Motor neuron (in vitro differentiated cells): ENCODE measurements around the gene NEMP2. TPM values are rescaled to one million over a fixed set of nuclear protein-coding genes. Genes with fewer than 3 reads are reported as not detected.

Experiments used
- ATAC-seq, 8 experiments: fragments of 200-7000 bp; cut with Tn5 transposase; replicated peaks in 6 of 8; 2 replicates each; pipeline ENCODE4 v1.8.0; 2021; ENCODE audit warnings: mild to moderate bottlenecking in 8 of 8, moderate library complexity in 8 of 8
- H3K27ac ChIP-seq, 2 donors: fragments of 250-450 bp; sonication (Bioruptor Pico); 2 replicates each; pipeline ENCODE4 v1.9.0; 2021; ENCODE audit warnings: antibody characterized with exemption in 2 of 2, mild to moderate bottlenecking in 2 of 2, moderate library complexity in 1 of 2
- H3K4me1 ChIP-seq, 2 donors: fragments of 250-450 bp; sonication (Bioruptor Pico); replicated peaks in 1 of 2; 2 replicates each; pipeline ENCODE4 v1.6.1; 2021; ENCODE audit warnings: antibody characterized with exemption in 2 of 2, mild to moderate bottlenecking in 2 of 2, moderate library complexity in 1 of 2
- H3K4me3 ChIP-seq, 5 donors: fragments of 250-450 bp; sonication (Bioruptor Pico); 2 replicates each; pipeline ENCODE4 v1.9.0; 2021; ENCODE audit warnings: antibody characterized with exemption in 5 of 5, mild to moderate bottlenecking in 5 of 5, moderate library complexity in 4 of 5
- WGBS, 10 experiments: fragments of 450-650 bp; shearing (Covaris generic); methylation state at CpG; one replicate each; pipeline ENCODE4 v1.0.0; 2022; 5-methylcytosine and 5-hydroxymethylcytosine counted together
- in situ Hi-C, 9 experiments: fragments of 400-800 bp; cut with MboI; loops; one replicate each; pipeline ENCODE4 v1.15.0; 2021; ENCODE audit warnings: low sequenced_read_pairs in 9 of 9, low pct_unique_long_range_greater_than_20kb in 2 of 9; ENCODE audit not compliant: unreplicated experiment in 9 of 9
- total RNA-seq, 8 experiments: library from RNA; unstranded; fragments of 300-600 nt; gene quantifications; 2 replicates each; pipeline versions ENCODE4 v1.2.3 to v1.2.4, GENCODE V29; 2022

The NEMP2 gene, protein sequence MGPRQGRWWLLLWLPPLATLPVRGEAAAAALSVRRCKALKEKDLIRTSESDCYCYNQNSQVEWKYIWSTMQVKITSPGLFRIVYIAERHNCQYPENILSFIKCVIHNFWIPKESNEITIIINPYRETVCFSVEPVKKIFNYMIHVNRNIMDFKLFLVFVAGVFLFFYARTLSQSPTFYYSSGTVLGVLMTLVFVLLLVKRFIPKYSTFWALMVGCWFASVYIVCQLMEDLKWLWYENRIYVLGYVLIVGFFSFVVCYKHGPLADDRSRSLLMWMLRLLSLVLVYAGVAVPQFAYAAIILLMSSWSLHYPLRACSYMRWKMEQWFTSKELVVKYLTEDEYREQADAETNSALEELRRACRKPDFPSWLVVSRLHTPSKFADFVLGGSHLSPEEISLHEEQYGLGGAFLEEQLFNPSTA
- 1 to 10 TPM; 1.3 to 7.8 (median 2.1) TPM for total RNA-seq

DNA sequence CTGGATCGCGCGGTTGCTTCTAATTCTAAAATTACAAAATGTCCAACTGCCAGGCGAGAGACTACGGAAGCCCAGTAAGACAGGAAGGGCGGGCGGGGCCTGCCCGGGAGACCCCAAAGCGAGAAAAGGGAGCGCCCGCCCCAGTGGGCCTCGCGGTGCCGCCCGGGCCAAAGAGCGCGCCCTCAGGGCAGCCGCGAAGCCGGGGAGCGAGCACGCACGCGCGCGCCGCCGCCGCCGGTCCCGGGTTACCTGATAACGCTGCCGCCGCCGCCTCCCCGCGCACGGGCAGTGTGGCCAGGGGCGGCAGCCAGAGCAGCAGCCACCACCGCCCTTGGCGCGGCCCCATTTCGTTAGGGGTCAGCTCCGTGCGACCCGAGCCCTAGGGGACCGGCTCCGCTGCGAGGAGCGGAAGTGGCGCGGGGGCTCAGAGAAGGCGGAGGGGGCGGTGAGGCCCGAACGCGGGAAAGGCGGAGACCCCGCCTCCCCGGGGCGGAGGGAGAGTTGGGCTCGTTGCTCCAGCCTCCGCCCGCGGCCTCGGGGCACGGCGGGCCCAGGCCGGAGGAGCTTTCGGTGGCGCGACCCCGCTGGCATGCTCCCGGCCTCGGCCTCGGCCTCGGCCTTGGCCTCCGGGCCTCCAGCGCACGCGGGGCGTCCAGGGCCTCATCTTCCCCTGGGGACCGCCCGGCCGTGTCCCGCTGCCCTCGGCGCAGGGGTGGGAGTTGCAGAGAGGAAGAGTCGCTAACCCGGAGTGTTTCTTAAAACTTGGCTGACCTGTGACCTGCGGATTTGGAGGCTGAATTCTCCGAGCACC is at the start of gene NEMP2:
TSS of gene NEMP2 (minus strand) at position 413 of the 811 bp plus-strand sequence. CDS start at position 346, 67 bp downstream.
- peak within 1 kb of the TSS; percentile 2 to 67 for H3K27ac ChIP-seq
- peaks cover 8 to 15% of the 10 kb centered on the region in 2 donors for H3K4me1 ChIP-seq
- in situ Hi-C loops = no loop called here
- 0 to 26% (median 1%) methylated on average over 1 to 23 of the region's 92 CpGs; no CpG with 5 or more reads in 1 of the 10 experiments for WGBS, 10 experiments
- peak; percentile 78 to 94 (median 90) for ATAC-seq
- H3K4me3 ChIP-seq = peak within 1 kb of the TSS; percentile 36 to 63 (median 47)

DNA sequence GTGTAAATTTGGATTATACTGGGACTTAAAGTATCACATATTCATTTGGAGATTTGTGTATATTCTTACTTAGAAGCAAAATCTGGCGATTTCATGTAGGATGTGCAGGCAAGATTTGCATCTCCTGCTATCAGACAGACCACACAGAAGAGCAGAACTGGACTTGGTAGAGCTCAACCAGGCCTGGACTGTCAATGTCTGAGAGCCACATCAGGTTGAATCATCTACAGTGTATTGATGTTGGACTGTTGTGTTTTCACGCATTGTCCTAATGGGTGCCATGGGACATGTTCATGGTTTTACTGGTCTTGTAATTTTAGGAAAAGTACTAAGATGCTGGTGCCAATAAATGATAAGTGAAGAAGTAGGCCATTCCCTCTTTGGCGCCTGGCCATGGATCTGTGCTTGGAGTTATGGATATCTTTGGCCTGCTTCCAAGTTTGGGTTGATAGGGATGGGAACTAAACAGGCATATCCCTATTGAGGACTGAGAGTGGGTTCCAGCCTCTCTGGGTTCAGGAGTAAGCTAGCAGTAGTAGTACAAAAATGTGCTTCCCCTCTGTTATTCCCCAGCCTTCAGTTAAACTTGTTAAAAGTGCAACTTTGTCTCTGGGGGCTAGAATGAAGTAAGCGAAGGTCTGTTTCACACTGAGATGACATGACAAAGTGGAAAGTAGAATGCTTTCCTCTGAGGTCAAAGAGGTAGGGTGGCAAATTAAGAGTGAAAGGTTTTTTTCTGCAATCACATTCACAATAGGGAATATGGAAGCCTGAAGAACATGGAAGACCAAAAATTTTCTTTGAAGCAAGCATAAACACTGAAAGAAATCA is 49.2 kb upstream of the NEMP2 start:
- in situ Hi-C loops = no loop called here
- Histone ChIP-seq H3K4me1 (no peaks in the 10 kb centered on the region), H3K27ac (no peak overlapping the region), H3K4me3 (no peak overlapping the region)
- 55 to 100% (median 86%) methylated on average over 1 to 4 of the region's 4 CpGs; no CpG with 5 or more reads in 1 of the 10 experiments for WGBS, 10 experiments
- ATAC-seq = no peak

DNA sequence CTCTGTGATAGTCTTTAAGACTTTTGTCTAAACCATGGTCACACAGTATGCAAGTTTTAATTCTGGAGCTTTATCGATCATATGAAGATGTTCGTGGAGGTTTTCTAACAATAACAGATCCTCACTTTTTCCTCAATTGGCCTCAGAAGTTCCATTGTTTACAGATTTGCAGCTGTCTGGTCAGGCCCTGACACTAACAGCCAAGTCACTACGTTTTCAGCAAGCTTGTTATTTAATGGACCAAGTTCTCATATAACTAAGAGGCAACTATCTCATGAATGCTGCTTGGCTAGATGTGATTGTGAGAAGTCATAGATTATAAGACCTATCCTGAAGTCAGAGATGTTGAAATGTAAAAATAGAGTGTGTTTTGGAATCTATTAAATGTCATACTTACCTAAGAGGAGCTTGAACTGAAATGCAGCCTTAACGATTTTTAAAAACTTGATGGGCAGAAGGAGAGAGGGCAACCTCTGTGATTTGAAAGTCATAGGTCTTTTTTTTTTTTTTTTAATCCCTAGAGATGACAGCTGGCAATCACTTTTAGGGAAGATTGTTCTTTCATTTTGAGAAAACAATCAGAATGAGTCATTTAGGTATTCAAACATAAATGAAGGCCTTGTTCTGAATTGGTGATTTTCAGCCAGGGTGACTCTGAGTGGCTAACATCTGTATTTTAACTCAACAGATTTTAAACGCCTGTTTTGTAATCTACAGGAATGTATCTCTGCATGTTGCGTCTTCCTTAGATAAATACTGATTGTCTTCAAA is 48.4 kb upstream of the NEMP2 start:
- H3K4me1 ChIP-seq = peaks cover 0 to 4% of the 10 kb centered on the region in 2 donors
- ATAC-seq = no peak
- H3K27ac ChIP-seq = no peak overlapping the region
- H3K4me3 ChIP-seq = no peak overlapping the region
- WGBS, 10 experiments = 41 to 93% (median 85%) methylated on average over 2 to 6 of the region's 6 CpGs; no CpG with 5 or more reads in 1 of the 10 experiments
- in situ Hi-C loops = no loop called here

DNA sequence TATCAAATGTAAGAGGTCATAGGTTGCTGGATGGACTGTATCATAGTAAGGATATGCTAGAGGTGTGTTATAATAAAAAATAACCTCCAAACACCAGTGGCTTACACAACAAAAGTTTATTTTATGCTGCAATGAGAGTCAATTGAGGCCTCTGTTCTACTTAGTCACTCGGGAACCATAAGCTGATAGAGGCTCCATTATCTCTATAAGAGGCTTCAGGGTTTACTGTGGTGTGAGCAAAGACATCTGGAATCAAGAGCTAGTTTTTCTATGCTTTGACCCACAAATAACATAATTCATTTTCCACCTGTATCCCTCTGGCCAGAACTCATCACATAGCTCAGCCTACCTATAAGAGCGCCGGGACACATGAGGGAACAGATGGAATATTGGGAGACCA is 47.5 kb upstream of the NEMP2 start:
- in situ Hi-C loops = no loop called here
- peaks cover 0 to 4% of the 10 kb centered on the region in 2 donors for H3K4me1 ChIP-seq
- H3K4me3 ChIP-seq = no peak overlapping the region
- H3K27ac ChIP-seq = no peak overlapping the region
- no peak for ATAC-seq
- WGBS, 10 experiments = 93 to 100% (median 100%) methylated on average over 2 to 3 of the region's 3 CpGs; no CpG with 5 or more reads in 2 of the 10 experiments

DNA sequence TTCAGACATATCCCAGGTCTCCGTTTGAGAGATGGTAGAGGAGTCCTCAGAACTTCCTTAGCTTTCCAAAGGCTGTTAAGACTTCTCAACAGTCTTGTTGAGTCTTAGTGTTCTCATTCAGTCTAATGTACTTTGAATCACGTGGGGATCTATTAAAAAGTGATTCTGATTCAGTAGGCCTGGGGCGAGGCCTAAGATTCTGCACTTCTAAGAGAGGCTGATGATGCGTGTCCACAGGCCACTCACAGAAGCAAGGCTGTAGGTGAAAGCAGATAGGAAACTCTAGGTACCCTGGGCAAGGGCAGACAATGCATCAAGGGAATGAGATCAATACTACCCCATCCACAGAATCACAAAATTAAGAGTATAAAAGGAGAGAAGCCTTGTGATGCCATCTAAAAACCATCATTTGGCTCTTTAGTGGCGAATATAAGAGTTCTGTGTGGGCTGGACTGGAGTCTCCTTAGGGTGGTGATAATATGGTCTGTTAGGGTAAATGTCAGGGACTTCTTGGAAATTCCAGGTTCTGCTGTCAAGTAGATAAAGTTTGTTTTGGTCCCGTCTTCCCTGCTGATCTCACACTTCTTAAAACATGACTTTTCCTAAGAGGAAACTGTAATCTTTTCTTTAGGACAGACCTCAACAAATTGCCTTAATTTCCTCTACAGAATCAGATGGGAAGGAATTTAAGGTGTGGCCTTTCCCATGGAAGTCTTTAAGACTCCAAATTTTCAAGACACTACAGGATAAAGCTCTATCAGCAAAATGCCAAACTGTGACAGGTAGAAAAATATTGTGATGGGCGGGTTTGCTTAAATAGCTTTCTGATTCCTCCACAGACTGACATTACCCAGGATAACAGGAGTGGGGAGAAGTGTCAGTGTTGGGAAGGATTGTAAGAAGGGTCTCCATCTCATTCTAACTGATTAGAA is 45.7 kb upstream of the NEMP2 start:
- 30 to 100% (median 90%) methylated on average over 1 to 7 of the region's 7 CpGs; no CpG with 5 or more reads in 1 of the 10 experiments for WGBS, 10 experiments
- in situ Hi-C loops = no loop called here
- no peak overlapping the region for H3K4me3 ChIP-seq
- no peak overlapping the region for H3K27ac ChIP-seq
- no peak for ATAC-seq
- peaks cover 0 to 4% of the 10 kb centered on the region in 2 donors for H3K4me1 ChIP-seq

DNA sequence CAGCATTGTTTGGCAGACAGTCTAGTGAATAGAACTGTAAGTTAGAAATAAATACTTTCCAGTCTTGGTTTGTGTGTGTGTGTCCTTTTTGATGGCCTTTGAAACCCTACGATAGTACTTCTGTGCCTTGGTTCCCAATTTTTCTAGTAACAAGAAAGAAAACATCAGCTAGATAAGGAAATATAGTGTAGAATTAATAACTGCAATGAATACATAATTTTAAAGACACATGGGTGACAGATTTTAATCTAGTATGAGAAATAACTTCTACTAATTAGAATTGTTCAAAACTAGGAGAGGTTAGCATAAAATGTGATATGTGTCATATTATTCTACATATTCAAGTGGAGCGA is 44.5 kb upstream of the NEMP2 start:
- no peak for ATAC-seq
- in situ Hi-C loops = no loop called here
- Histone ChIP-seq H3K27ac (no peak overlapping the region), H3K4me1 (peaks cover 0 to 4% of the 10 kb centered on the region in 2 donors), H3K4me3 (no peak overlapping the region)
- WGBS, 10 experiments = 0 to 100% (median 91%) methylated on average over 1 to 2 of the region's 2 CpGs; no CpG with 5 or more reads in 1 of the 10 experiments

DNA sequence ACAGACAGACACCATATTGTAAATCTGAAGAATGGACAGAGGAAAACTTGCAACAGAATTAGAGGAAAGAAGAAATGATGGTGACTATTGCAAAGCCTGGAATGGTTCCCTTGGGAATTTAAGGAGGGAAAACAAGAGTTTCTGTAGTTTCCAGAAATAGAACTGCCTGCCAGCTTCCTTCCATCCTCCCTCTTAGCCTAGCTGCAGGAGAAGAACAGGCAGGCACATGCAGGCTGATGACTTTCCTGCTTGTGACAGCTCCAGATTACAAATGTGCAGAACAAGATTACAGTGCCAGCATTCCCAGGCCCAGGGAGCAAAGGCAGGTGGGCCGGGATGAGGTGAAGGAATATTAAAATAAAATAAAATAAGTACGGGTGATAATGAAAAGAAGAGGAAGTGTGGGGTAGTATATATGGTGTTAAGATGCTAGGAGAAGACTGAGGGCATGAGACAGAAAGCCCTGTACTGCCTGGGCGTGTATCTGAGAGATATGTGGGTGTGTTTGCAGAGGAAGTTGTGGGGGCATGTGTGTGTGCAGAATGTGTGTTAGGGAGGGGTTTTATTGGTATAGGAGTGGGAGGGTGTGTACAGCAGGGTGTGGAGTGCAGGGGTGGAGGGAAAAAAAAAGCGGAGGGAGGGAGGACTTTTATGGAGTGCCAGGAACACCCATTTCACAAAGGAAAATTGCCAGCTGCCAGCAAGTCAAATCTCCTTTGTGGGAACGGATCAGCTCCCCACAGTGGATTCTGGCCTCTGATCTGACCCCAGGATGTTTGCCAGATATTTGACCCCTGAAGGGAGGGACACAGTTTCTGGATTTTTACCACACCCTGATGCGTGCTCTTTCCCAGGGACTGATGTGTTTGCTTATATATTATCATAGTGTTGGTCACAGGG is 43.9 kb upstream of the NEMP2 start:
- no peak overlapping the region for H3K27ac ChIP-seq
- WGBS, 10 experiments = 0 to 100% (median 65%) methylated on average over 1 to 5 of the region's 6 CpGs
- H3K4me3 ChIP-seq = no peak overlapping the region
- peaks cover 0 to 4% of the 10 kb centered on the region in 2 donors for H3K4me1 ChIP-seq
- ATAC-seq = peak; percentile 43 to 71 (median 62)
- in situ Hi-C loops = no loop called here

DNA sequence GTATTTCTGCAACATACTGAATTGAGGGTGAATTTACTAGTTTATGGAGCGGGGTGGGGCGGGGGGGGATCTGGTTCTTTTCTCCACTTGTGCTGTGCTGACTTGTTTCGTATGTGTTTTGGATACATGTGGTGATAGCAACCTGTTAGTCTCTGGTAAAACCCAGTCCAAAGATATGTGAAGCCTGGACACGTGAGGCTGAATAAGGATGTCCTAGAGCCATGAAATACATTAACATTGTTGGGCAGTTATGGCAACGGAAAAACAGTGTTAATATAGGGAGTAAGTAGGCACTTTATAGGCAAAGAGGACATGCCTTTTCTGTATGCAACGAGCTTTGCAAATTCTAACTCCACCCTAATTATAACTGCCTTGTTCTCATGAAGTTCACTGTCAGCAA is 42.1 kb upstream of the NEMP2 start:
- in situ Hi-C loops = no loop called here
- no peak overlapping the region for H3K4me3 ChIP-seq
- peak in 3 of 8 experiments; percentile 53 to 86 (median 63) for ATAC-seq
- no peak overlapping the region for H3K27ac ChIP-seq
- peaks cover 0 to 4% of the 10 kb centered on the region in 2 donors for H3K4me1 ChIP-seq
- WGBS, 10 experiments = 17 to 100% (median 90%) methylated on average over 1 to 5 of the region's 6 CpGs; no CpG with 5 or more reads in 2 of the 10 experiments

DNA sequence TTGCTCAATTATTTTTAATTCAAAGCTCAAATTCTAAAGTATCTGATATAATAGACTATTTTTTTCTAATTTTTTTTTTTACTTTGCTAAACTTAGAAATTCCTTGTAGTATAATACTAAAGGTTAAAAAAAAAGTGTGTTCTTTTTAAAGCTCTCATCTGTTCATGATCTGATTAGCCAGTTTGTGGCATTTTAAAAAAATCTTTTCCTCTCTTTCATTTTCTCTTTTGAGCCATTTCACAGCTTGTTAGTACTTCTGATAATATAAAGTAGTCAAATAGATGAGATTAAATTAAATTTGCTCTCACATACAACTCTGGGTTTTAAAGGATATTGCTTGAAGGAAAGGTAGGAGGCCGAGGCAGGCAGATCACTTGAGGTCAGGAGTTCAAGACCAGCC is 40.7 kb upstream of the NEMP2 start:
- no peak overlapping the region for H3K4me3 ChIP-seq
- H3K27ac ChIP-seq = no peak overlapping the region
- in situ Hi-C loops = no loop called here
- no peak for ATAC-seq
- WGBS, 10 experiments = 80 to 100% (median 100%) methylated on average over 1 of the region's 1 CpG; no CpG with 5 or more reads in 2 of the 10 experiments
- H3K4me1 ChIP-seq = peaks cover 0 to 4% of the 10 kb centered on the region in 2 donors

DNA sequence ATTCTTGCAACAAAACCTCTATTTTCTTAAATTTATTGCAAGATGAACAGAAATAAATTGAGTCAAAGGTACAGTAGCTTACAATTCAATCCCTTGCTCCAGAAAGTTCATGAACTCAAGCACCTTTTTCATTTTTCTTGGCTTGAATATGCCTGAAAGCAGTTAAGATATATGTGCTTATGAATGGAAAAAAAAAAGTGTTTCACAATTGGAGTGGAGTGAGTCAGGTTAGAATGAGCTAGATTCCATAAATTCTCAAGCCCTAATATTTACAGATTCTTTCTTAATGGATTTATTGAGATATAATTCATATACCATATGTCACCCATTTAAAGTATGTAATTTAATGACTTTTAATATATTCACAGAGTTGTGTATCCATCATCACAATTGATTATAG is 39.6 kb upstream of the NEMP2 start:
- peaks cover 0 to 4% of the 10 kb centered on the region in 2 donors for H3K4me1 ChIP-seq
- H3K27ac ChIP-seq = no peak overlapping the region
- no peak overlapping the region for H3K4me3 ChIP-seq
- in situ Hi-C loops = no loop called here
- ATAC-seq = peak in 1 of 8 experiments; percentile 26

DNA sequence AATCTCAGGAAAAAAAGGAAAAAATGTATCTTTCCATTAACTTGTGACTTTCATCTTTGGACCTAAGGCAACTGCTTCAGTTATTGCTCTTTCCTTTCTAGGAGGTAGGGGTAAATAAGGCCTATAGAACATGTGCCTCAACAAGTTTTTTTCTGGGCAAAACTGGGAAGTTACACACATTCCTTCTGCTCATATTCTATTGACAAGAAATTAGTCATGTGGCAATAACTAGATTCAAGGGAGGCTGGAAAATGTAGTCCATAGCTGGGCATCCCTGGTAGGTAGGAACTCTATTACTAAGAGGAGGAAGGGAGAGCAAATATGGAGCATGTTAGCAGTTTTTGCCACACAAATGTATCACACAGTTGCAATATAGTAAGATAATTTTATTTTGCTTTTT is 37.7 kb upstream of the NEMP2 start:
- Histone ChIP-seq H3K4me3 (no peak overlapping the region), H3K27ac (no peak overlapping the region), H3K4me1 (no peaks in the 10 kb centered on the region)
- no peak for ATAC-seq
- in situ Hi-C loops = no loop called here
